Caco-2 (cell line): ENCODE data around the gene STT3B. TPM values are rescaled to one million over a fixed set of nuclear protein-coding genes. Genes with fewer than 3 reads are reported as not detected.

Source experiments
- BruUV-seq: library from RNA; stranded (reverse); fragments of 400-500 nt; replicated peaks from 2 replicates; lab custom pipeline; 2021; lab: Mats Ljungman, UMichigan
- CTCF ChIA-PET: fragments of 300-600 bp; sonication (Branson Sonifier 250); formaldehyde crosslinking; loops from one replicate; lab custom pipeline; 2022; ENCODE audit warnings: antibody characterized with exemption; lab: Charles Lee
- POLR2A ChIA-PET: fragments of 300-600 bp; sonication (Branson Sonifier 250); formaldehyde crosslinking; loops from one replicate; lab custom pipeline; 2022; ENCODE audit warnings: antibody characterized with exemption; lab: Charles Lee
- DNase-seq, 2 experiments: peaks; one replicate each; pipeline versions ENCODE4 v3.0.0 to v3.0.0-alpha.2; 2020 to 2022
- H3K27me3 ChIP-seq: replicated peaks from 2 replicates; pipeline ENCODE4 v1.6.0; 2011; ENCODE audit warnings: low read length; ENCODE audit not compliant: control insufficient read depth, insufficient read depth
- H3K36me3 ChIP-seq: 2 replicates; pipeline ENCODE4 v1.5.1; 2011; ENCODE audit warnings: low read length; ENCODE audit not compliant: control insufficient read depth, insufficient read depth
- H3K4me1 ChIP-seq: fragments of 250-450 bp; sonication (Bioruptor Pico); 2 replicates; pipeline ENCODE4 v1.5.1; 2020; ENCODE audit warnings: mild to moderate bottlenecking
- H3K4me3 ChIP-seq: 2 replicates; pipeline ENCODE4 v1.5.1; 2011; ENCODE audit warnings: low read depth, mild to moderate bottlenecking, control low read depth, low read length
- H3K9me3 ChIP-seq: fragments of 250-450 bp; sonication (Bioruptor Pico); 2 replicates; pipeline ENCODE4 v1.5.1; 2020; ENCODE audit warnings: mild to moderate bottlenecking, moderate library complexity
- H3K27ac Mint-ChIP-seq: one replicate; pipeline ENCODE4 v1.8.0; 2022; ENCODE audit warnings: mixed read lengths; ENCODE audit not compliant: unreplicated experiment
- H3K27me3 Mint-ChIP-seq: one replicate; pipeline ENCODE4 v1.8.0; 2022; ENCODE audit warnings: mixed read lengths; ENCODE audit not compliant: insufficient read depth, unreplicated experiment
- H3K36me3 Mint-ChIP-seq: one replicate; pipeline ENCODE4 v1.8.0; 2022; ENCODE audit warnings: mild to moderate bottlenecking, mixed read lengths; ENCODE audit not compliant: insufficient read depth, unreplicated experiment
- H3K4me1 Mint-ChIP-seq: one replicate; pipeline ENCODE4 v1.8.0; 2022; ENCODE audit warnings: low read depth, mixed read lengths; ENCODE audit not compliant: unreplicated experiment
- H3K4me3 Mint-ChIP-seq: one replicate; pipeline ENCODE4 v1.8.0; 2022; ENCODE audit warnings: mild to moderate bottlenecking, moderate library complexity, mixed read lengths; ENCODE audit not compliant: unreplicated experiment
- H3K9me3 Mint-ChIP-seq: one replicate; pipeline ENCODE4 v1.8.0; 2022; ENCODE audit warnings: mixed read lengths; ENCODE audit not compliant: unreplicated experiment
- CTCF ChIP-seq, 2 experiments: fragments of 200-600 bp in 1 of 2; IDR thresholded peaks; 1 replicate in 1 of 2; 2 replicates in 1 of 2; pipeline versions ENCODE4 v1.5.1 to v1.8.0; 2011 to 2022; ENCODE audit warnings: antibody characterized with exemption in 1 of 2, control low read depth in 1 of 2, inconsistent platforms in 1 of 2, low read depth in 1 of 2, low read length in 1 of 2, mild to moderate bottlenecking in 1 of 2, moderate library complexity in 1 of 2; ENCODE audit not compliant: insufficient read depth in 1 of 2, severe bottlenecking in 1 of 2, unreplicated experiment in 1 of 2
- intact Hi-C: fragments of 100-400 bp; cut with micrococcal nuclease; formaldehyde crosslinking; loops from one replicate; pipeline ENCODE4 v1.10.0; 2022; ENCODE audit not compliant: unreplicated experiment
- total RNA-seq: library from RNA; stranded (reverse); gene quantifications from 2 replicates; pipeline ENCODE4 v1.2.3, GENCODE V29; 2022

STT3B gene
- total RNA-seq, 1 experiment from 2014 or later, result 162 TPM

- Mint-ChIP-seq H3K4me1 (no peaks in the 10 kb centered on the region), H3K27ac (no peak overlapping the region), H3K27me3 (no peaks in the 10 kb centered on the region), H3K4me3 (no peak overlapping the region), H3K36me3 (peaks cover 74% of the 10 kb centered on the region), H3K9me3 (no peaks in the 10 kb centered on the region)
- H3K36me3 ChIP-seq, result no peaks in the 10 kb centered on the region
- no peak overlapping the region for H3K4me3 ChIP-seq
- DNase-seq, result no peak
- no peaks in the 10 kb centered on the region for H3K4me1 ChIP-seq
- no peaks in the 10 kb centered on the region for H3K27me3 ChIP-seq
- CTCF ChIA-PET, result no interaction called here
- no peak for TF ChIP-seq CTCF (IDR thresholded peaks at IDR 0.05; ENCODE audit: insufficient read depth in 1 of 2, low read depth in 1 of 2, low read length in 1 of 2, severe bottlenecking in 1 of 2, unreplicated experiment in 1 of 2)
- H3K9me3 ChIP-seq, result no peaks in the 10 kb centered on the region
- intact Hi-C loops, result no loop called here
- POLR2A ChIA-PET, result no interaction called here
- no TSS peak for BruUV-seq
These were observed 96.3 kb downstream of the STT3B start for GRCh38 chr3:31629054-31629453.

- H3K27me3 ChIP-seq, result no peaks in the 10 kb centered on the region
- Mint-ChIP-seq H3K9me3 (no peaks in the 10 kb centered on the region), H3K27ac (no peak overlapping the region), H3K4me1 (no peaks in the 10 kb centered on the region), H3K27me3 (no peaks in the 10 kb centered on the region), H3K36me3 (peaks cover 57% of the 10 kb centered on the region), H3K4me3 (no peak overlapping the region)
- intact Hi-C loops, result no loop called here
- no TSS peak for BruUV-seq
- H3K4me3 ChIP-seq, result no peak overlapping the region
- no peaks in the 10 kb centered on the region for H3K36me3 ChIP-seq
- CTCF ChIA-PET, result no interaction called here
- H3K9me3 ChIP-seq, result no peaks in the 10 kb centered on the region
- POLR2A ChIA-PET, result no interaction called here
- no peak for TF ChIP-seq CTCF (IDR thresholded peaks at IDR 0.05; ENCODE audit: insufficient read depth in 1 of 2, low read depth in 1 of 2, low read length in 1 of 2, severe bottlenecking in 1 of 2, unreplicated experiment in 1 of 2)
- H3K4me1 ChIP-seq, result peaks cover 14% of the 10 kb centered on the region
- no peak for DNase-seq
These were observed 101.8 kb downstream of the STT3B start for GRCh38 chr3:31634476-31634875.

GRCh38 chr3:31635545-31635944, 102.8 kb downstream of the STT3B start:
- no peaks in the 10 kb centered on the region for H3K36me3 ChIP-seq
- H3K4me1 Mint-ChIP-seq, result no peaks in the 10 kb centered on the region
- H3K4me3 ChIP-seq, result no peak overlapping the region
- no peak for DNase-seq
- no peaks in the 10 kb centered on the region for H3K9me3 Mint-ChIP-seq
- POLR2A ChIA-PET, result no interaction called here
- no peak overlapping the region for H3K27ac Mint-ChIP-seq
- H3K4me1 ChIP-seq, result peaks cover 14% of the 10 kb centered on the region
- no peaks in the 10 kb centered on the region for H3K9me3 ChIP-seq
- CTCF ChIA-PET, result no interaction called here
- BruUV-seq, result no TSS peak
- intact Hi-C loops, result no loop called here
- no peaks in the 10 kb centered on the region for H3K27me3 ChIP-seq
- H3K36me3 Mint-ChIP-seq, result peaks cover 46% of the 10 kb centered on the region
- no peaks in the 10 kb centered on the region for H3K27me3 Mint-ChIP-seq
- H3K4me3 Mint-ChIP-seq, result no peak overlapping the region
- no peak for TF ChIP-seq CTCF (IDR thresholded peaks at IDR 0.05; ENCODE audit: insufficient read depth in 1 of 2, low read depth in 1 of 2, low read length in 1 of 2, severe bottlenecking in 1 of 2, unreplicated experiment in 1 of 2)
